GM18909 (cell line): Measurements from ENCODE around the gene TESK1.

Source experiments
- ATAC-seq: cut with Tn5 transposase; IDR thresholded peaks from one replicate; pipeline ENCODE4 v1.9.1; 2021; ENCODE audit warnings: mild to moderate bottlenecking; ENCODE audit not compliant: unreplicated experiment, poor library complexity

TESK1 gene

DNA sequence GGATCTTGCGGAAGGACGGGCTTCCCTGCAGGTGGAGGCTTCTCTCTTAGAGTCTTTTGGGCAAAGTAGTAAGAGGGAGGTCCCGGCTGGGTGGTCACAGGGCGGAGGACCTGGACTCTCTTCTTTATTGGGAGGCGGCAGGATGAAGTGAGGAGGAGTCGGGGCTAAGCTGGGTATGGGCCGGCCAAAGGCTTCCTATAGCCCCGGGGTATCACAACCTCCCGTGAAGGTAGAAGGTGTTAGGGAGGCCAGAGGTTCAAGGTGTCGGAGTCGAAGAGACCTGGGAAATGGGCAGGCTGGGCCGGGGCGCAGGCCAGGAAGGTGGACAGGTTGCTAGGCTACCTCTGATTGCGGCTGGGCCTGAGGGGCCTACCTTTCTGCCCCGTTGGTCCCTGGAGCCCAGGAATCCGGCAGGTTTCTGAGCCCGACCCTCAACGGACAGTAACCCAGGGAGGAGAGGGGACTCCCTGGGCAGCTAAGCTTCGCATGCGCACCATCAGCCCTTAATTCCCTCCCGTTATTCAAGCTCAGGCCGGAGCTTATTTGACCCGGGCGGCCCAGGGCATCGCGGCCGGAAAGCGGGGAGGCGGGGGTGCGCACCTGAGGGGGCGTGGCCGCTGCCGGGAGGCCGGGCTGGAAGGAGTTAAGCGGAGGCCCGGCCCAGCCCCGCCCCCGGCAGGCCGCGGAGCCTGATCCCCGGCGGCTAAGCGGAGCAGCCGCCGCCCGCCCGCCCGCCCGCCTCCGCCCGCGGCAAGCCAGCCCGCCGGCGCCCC lies at the start of gene TESK1:
TSS of gene TESK1 (plus strand) at position 685 of the 773 bp plus-strand sequence. CDS start 358 bp downstream, outside the sequence.
- ATAC-seq: peak; percentile 54

DNA sequence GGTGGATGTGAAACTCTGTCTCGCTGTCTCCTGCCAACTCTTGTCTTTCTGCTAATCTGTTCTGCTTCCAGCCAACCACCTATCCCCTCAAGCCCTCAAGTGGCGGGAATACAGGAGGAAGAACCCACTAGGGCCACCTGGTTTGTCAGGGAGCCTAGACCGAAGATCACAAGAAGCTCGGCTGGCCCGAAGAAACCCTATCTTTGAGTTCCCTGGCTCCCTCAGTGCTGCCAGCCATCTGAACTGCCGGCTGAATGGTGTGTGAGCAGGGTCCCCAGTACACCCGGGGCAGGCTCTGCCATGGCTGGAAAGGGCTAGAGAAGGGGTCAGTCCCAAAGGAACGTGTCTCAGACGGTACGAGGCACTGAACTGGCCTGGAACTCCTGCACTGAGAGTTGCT lies 49.2 kb upstream of the TESK1 start:
- no peak for ATAC-seq

DNA sequence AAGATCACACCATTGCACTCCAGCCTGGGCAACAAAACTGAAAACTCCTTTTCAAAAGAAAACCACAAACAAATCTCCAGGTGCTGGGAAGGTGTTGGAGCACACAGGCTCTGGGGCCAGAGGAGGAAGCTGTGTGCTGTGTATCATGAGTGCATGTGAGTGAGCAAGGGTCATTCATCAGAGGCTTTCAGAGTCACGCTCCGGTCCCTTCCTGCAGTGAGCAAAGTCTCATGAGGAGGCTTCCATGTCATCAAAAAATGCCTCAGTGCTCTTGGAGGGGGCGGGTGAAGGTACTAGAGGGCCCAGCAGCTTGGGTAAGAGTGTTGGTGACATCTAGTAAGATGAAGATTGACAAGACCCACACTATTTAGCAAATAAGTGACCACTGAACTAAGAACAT lies 48.3 kb upstream of the TESK1 start:
- no peak for ATAC-seq

GRCh38 chr9:35557320-35557719 lies 47.7 kb upstream of the TESK1 start:
- ATAC-seq: no peak

DNA sequence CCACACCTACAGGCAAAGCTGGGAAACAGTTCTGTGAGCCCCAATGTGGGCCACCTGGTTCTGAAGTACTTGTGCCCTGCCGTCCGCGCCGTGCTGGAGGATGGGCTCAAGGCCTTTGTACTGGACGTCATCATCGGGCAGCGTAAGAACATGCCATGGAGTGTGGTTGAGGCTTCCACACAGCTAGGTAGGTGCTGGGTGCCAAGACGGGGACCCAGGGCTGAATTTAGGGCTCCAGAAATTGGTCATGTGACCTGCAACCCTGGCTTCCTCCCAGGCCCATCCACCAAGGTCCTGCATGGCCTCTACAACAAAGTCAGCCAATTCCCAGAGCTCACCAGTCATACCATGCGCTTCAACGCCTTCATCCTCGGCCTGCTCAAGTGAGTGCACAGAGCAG lies 46.9 kb upstream of the TESK1 start:
- no peak for ATAC-seq

DNA sequence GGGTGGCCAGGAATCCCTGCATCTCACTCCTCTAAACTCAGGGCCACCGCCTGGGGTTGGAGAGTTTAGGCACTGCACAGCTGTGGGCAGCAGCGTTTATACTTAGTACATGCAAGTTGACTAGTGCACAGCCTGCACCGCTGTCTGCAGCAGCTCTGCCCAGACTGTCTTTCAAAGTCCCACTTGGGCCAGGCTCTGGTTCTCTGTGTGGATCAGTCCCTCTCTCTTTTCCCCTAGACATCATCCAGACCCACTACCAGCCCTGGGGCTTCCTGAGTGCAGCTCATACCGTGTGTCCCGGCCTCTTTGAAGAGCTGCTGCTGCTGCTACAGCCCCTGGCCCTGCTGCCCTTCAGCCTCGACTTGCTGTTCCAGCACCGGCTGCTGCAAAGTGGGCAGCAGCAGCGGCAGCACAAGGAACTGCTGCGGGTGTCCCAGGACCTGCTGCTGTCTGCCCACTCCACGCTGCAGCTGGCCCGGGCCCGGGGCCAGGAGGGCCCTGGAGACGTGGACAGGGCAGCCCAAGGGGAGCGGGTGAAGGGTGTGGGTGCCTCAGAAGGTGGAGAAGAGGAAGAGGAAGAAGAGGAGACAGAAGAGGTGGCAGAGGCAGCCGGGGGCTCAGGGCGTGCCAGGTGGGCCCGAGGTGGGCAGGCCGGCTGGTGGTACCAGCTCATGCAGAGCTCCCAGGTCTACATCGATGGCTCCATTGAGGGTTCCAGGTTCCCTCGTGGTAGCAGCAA lies 45.1 kb upstream of the TESK1 start:
- no peak for ATAC-seq

GRCh38 chr9:35560625-35561337 lies 44.3 kb upstream of the TESK1 start:
- no peak for ATAC-seq

DNA sequence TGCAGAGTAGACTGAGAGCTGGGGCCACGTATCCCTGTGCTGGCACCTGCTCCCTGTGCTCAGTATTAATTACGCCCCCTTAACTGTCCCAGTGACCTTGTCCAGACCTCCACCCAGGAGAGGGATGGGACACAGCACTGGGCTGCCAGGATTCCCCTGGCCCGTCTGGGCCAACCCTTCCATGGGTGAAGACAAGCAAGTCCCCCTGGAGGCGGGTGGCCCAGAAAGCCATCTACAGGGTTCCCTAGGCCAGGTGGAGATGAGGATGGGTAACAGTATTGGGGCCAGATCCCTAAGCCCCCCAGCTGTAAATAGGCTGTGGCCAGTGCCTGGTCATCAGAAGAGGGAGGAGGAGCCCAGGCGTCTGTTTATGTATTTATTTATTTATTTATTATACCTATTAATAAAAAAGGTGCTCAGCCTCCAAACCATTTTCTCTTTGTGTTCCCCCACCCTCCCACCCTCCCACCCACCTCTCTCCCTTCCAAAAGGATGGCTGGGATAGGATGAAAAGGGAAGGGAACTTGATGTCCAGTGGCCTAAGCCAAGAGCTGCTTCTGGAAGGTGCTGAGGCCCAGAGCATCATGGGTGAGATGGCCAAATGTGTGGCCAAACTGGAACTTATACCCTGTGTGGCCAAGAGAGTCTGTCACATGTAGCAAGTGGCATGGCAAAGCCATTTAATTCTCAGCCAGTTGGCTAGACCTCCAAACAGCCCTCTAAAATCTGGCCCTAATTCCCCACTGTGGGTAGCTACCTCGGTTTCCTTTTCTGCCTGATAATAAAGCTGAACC lies 43.4 kb upstream of the TESK1 start:
- no peak for ATAC-seq

DNA sequence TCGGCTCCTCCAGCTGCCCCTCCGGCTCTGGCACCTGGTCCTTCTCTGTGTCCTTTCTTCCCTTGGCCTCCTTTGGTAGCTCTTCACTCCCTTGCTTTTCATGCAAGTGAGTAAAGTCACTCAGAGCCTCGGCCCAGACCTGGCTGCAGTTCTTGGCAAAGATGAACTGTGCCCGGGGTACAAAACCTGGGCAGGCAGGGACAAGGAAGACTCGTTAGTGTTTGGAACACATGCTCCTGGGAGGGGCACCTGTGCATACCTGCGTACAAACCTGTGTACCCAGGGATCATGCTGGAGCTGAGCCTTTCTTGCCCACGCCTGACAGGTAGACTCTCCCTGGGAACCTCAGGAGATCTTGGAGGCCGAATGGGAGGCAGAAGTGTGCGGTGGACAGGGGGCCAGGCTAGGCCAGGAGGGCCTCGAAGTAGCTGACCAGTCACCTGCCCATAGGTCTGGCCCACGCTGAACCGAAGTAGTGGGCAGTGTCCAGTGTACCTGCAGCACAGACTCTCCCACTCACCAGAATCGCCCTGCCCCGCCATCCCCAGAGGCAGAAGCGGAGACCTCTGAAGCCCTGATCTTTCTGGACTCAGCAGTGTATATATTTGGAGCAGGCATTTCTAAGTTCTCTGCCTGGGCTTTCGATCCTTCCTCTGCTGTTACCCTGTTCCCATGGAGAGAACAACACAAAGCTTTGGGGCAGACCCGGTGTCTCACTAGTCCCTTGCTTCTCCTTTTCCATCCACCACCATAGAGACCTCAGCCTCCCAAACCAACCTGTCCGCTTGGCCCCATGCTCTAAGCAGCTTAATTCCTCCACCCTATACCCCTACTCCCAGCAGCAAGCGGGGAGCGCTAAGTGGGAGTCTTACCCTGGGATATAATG lies 41.9 kb upstream of the TESK1 start:
- ATAC-seq: no peak

DNA sequence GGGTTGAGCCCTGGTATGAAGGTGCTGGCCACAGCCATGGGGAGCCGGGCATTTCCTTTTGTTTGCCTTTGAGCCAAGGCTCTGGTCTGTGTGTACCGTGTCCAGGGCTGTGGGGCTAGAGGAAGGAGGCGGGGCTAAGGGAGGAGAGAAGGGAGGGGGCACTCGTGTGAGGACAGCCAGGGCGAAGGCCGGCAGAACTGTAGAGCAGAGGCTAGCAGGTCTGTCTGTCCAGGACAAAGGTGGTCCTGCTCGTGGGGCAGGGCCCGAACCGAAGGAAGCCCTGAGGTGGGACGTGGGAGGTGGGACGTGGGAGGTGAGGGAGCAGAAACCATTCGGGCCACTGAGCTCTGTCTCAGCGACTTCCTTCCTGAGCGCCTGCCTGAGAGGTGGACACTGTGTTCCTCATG lies 41.3 kb upstream of the TESK1 start:
- no peak for ATAC-seq

DNA sequence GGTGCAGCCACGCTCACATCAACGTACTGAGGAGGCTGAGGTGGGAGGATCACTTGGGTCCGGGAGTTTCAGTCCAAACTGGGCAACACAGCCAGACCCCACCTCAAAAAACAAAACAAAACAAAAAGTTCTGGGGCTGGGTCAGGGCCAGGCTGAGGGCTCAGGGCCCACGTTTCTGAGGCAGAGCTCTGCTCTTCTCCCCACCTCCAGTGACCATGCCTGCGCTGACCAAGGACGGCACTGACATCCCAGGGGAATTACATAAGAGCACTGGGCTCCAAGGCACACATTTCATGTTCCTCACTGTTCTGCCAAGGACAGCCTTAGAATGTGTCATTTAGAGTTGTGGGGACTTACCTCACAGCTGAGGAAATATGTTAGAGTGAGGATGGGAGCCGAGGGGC lies 40.4 kb upstream of the TESK1 start:
- ATAC-seq: no peak

GRCh38 chr9:35566417-35566816 lies 38.6 kb upstream of the TESK1 start:
- ATAC-seq: no peak

DNA sequence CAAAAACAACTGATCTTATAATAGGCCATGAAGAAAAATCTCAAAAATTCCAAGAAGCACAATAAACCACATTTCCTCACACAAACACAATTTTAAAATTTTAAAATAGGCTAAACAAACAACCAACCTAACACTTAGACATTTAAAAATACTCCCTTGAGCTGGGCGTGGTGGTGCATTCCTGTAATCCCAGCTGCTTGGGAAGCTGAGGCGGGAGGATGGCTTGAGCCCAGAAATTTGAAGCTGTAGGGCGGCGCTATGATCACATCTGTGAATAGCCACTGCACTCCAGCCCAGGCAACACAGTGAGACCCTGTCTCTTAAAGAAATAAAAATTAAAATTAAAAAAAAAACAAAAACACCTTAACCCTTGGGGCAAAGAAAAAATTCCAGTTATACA lies 36.9 kb upstream of the TESK1 start:
- ATAC-seq: no peak

DNA sequence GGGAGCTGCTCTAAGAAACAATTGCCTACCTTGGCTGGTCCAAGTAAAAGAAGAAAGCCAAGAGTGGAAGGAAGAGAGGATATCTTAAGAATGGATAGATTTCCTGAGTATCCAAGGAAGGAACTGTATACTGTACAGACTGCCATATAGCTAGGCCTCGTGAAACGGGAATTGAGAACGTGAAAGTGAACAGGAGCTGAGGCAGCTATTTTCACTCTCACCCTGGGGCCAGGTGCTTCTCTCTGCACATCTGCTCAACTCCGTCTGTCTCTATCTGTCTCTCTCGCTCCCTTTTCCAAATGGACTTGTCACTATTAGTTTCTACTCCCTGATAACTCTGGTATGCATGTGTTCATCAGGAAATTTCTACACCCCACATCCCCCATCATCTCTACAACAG lies 35.9 kb upstream of the TESK1 start:
- ATAC-seq: no peak

- ATAC-seq: no peak
These were observed 34.2 kb upstream of the TESK1 start for GRCh38 chr9:35570709-35571504.

DNA sequence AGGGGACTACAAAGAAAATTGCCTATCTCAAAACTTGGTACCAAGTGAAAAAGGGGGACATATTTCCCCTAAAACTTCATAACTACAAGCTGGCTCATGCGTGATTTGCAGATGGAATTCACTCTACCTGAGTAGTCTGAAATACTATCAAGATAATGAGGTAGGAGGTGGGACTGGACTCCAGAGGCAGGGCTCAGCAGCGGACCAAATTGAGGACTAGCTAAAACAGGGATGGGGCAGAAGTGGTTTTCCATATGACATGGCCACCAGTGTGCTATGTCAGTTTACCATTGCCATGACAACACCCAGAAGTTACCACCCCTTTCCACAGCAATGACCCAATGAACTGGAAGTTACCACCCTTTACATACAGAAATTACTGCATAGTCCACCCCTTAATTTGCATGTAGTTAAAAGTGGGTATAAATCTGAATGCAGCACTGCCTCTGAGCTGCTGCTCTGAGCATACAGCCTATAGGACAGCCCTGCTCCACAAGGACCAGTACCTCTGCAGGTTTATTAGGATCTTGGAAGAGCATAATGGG lies 30.4 kb upstream of the TESK1 start:
- ATAC-seq: no peak

DNA sequence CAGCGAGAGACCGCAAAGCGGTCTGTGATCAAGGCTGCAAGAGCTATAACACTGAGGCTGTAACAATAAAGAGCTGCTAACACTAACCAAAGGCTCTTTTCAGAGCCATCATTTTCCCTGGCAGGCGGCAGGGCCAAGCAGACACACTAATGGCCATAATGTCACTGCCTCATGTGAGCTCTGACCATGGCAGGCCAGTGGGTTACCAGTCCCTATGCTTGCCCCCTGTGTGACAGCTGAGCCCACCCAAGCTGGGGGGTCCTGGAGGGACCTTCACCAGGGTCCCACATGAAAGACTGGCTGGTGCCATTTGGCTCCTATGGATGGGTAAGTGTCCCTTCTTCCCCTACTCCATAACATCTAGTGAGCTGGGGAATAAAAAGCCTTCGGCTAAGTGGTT lies 29.6 kb upstream of the TESK1 start:
- ATAC-seq: no peak

GRCh38 chr9:35577486-35577885 lies 27.6 kb upstream of the TESK1 start:
- no peak for ATAC-seq
